Measurements from ENCODE around the gene CCDC71.
A peak's percentile ranks its signal among the peaks of the same experiment; 100 is the strongest.

CCDC71 gene

DNA sequence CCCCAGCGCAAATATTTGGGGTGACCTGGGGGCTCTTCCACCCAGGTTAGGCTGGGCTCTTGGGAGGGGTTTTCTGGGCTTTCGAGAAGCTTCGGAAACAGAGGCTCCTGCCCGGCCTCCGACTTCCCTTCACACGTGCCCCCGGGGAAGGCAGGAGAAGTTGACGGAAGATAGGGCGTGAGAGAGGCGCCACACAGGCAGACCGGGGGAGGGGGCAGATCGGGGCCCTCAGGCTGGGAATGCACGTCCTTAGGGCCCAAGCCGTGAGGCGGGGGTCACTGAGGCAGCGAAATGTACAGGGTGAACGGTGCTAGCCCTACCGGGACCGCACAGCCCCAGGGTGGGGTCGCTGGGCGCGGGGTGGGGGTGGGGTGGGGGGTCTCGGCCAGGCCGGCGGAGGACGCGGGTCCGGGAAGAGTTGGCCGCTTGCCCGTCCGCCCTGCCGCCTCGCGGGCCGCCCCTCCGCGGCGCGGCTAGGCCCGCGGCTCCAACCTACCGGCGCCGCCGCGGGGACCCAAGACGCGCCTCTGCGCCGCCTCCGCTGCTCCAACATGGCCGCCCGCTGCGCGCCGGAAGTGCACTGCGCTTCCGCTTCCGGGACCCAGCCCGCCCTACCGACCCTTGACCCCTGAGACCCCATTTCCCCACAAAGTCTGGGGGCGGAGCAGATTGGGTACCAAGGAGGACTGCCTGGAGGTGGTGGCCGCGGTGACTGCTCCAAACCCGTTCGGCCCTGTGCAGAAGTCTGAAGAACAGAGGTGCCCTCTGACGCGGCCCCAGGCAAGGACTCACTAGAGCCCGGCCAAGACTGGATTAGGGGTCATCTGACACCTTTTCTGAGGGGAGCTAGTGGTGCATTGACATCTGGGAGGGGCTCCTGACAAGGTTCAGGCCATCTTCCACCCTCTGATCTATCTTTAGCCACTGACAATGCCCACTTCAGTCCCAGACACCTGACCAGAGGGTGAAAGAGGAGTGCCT lies at the start of gene CCDC71:
Gene CCDC71, minus strand, starts transcription at position 561 of the 981 bp plus-strand sequence. CDS start 2,123 bp downstream, outside the sequence.
- DNase-seq (ENCODE audit: low read depth in 2 of 2): peak; percentile 47 to 59

DNA sequence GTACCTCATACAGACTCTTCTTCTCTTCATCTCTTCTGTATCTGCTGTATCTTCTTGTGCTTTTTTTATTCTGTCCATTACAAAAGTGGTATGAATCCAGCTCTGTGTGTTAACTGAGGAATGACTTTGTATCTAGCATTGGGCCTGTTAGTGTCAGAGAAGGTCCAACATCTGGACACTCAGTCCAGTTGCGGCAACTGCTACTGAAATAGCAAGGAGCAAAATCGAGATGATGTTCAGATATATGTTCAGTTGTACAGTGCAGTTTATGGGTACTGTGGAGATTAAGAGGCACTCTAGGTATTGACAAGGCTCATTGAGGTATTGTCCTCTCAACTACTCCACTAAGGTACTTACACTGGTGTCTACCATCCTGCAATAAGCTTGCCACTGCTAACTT lies 47.9 kb upstream of the CCDC71 start:
- no peak for DNase-seq (ENCODE audit: low read depth in 2 of 2)

DNA sequence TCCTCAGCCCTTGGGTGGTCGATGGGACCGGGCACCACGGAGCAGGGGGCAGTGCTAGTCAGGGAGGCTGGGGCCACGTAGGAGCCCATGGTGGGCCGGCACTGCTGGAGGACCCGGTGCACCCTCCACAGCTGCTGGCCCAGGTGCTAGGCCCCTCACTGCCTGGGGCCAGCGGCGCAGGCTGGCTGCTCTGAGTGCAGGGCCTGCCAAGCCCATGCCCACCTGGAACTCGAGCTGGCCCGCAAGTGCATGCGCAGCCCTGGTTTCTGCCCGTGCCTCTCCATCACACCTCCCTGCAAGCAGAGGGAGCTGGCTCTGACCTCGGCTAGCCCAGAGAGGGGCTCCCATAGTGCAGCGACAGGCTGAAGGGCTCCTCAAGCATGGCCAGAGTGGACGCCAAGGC lies 47.4 kb upstream of the CCDC71 start:
- no peak for DNase-seq (ENCODE audit: low read depth in 2 of 2)

DNA sequence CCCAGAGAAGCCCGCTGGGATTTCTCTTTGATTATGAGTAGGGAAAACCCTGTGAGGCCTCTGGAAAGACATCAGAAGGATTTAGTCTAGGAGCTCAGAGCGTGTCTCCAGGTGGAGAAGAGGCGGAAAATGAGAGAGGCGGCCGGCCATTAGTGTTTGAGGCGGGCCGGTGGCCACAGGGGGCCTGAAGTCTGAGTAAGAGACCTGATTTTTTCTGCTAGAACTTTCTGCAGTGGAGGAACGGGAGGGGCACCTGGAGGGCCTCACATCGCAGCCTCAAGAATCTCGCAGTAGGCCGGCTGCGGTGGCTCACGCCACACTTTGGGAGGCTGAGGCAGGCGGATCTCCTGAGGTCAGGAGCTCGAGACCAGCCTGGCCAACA lies 33.8 kb upstream of the CCDC71 start:
- DNase-seq (ENCODE audit: low read depth in 2 of 2): no peak

DNA sequence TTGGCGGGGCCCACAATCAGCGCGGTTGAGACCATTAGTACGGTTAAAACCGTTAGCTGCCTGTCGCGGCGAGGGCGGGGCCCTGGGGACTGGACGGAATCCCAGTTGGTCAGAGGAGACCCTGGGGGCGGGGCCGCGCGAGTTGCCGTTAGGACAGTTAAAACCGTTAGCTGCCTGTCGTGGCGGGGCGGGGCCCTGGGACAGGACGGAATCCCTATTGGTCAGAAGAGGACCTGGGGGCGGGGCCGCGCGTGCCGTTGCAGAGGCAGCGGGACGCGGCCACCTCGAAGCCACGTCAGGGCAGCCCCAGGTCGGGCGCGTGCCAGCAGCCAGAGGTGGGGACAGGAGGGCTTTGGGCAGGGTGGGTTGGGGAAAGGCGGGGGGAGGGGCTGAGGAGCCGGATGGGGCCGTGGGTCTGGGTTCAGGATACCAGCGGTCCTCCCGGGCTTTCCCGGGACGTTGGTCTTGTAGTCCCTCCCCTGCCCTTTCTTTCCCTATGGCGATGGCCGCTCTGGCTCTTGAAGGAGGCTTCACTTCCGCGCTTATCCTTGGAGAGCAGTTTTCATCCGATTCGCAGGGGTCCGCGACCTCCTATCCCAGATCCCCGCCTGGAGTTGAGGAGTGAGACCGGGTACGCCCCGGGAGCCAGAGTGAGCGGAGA lies 33.2 kb upstream of the CCDC71 start:
- no peak for DNase-seq (ENCODE audit: low read depth in 2 of 2)

DNA sequence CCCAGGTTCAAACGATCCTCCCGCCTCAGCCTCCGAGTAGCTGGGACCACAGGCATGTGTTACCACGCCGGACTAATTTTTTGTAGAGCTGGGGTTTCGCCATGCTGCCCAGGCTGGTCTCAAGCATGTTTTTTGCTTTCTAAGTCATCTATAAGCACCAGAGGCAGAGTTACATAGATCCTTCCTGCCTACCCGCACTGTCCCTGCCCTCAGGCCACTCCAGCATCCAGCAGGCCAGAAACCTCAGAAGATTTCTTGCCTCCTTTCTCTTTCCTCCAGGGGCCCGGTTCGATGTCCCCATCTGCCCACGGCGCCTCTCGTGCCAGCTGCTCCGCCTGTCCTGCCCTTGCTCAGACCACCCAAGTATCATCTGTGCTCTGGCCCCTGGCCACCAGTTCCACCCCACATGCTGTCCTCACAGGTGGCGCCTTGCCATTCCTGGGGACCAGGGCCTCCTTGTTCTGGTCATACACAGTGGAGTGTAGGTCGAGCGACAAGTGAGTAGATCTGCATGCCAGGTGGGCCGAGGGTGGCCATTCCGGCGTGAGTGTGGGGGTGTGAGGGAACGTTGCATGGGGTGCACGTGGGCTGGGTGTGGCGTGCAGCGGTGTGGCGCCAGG lies 32.6 kb upstream of the CCDC71 start:
- DNase-seq (ENCODE audit: low read depth in 2 of 2): no peak

DNA sequence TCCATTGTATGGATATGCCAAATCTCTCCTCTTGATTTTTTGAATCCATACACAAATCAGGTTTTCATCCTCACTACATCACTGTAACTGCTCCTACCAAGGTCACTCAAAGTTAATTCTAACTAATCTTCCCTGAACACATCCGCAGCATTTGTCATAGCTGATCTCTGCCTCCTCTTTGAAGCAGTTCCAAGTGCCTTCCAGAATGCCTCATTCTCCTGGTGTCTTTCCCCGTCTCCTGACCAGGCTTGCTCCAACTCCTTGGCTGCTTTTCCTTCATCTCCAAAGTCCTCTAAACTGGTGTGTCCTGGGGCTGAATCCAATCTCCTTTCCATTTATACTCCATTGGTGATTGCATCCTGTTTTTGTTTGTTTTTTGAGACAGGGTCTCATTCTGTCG lies 32.0 kb upstream of the CCDC71 start:
- DNase-seq (ENCODE audit: low read depth in 2 of 2): no peak

DNA sequence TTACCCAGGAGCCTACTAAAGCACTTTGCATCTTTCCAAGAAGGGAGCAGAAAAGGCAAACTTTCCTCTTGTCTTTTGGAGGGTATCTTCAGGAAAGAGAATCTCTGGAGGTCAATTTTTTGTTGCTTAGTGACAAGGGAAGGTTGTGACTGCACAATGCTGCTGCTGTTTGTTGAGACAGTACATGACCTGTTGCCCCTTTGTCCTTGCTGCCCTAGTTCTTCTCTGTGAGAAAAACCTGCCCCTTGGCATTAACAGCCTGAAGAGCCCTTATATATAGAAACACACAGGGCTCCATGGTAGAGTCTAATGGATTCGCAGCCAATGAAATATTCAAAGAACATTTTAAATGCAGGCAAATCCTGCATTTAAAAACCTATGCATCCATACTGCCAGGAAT lies 25.6 kb upstream of the CCDC71 start:
- DNase-seq (ENCODE audit: low read depth in 2 of 2): no peak

DNA sequence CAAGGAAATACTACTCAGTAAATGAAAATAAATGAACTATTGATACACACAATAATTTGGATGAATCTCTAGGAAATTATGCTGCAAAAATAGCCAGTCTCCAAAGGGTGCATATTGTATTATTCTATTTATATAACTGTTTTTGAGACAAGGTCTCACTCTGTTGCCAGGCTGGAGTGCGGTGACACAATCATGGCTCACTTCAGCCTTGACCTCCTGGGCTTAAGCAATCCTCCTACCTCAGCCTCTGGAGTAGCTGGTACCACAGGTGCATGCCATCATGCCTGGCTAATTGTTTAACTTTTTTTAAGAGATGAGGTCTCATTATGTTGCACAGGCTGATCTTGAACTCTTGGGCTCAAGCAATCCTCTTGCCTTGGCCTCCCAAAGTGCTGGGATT lies 17.7 kb upstream of the CCDC71 start:
- no peak for DNase-seq (ENCODE audit: low read depth in 2 of 2)

DNA sequence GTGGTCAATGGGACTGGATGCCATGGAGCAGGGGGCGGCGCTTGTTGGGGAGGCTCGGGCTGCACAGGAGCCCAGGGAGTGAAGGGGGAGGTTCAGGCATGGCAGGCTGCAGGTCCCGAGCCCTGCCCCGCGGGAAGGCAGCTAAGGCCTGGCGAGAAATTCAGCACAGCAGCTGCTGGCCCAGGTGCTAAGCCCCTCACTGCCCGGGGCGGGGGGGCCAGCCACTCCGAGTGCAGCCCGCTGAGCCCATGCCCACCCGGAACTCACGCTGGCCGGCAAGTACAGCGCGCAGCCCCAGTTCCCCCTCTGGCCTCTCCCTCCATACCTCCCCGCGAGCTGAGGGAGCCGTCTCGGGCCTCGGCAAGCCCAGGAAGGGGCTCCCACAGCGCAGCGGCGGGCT lies 16.6 kb upstream of the CCDC71 start:
- no peak for DNase-seq (ENCODE audit: low read depth in 2 of 2)

DNA sequence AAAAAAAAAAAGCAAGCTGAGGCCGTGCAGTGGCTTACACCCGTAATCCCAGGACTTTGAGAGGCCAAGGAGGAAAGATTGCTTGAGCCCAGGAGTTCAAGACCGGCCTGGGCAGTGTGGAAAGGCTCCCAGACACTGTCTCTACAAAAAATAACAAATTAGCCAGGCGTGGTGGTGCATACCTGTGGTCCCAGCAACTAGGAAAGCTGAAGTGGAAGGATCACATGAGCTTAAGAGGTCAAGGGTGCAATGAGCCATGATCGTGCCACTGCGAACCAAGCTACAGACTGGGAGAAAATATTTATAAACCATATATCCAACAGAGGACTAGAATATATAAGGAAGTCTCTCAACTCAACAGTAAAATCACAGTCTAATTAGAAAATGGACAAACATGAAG lies 15.2 kb upstream of the CCDC71 start:
- no peak for DNase-seq (ENCODE audit: low read depth in 2 of 2)

DNA sequence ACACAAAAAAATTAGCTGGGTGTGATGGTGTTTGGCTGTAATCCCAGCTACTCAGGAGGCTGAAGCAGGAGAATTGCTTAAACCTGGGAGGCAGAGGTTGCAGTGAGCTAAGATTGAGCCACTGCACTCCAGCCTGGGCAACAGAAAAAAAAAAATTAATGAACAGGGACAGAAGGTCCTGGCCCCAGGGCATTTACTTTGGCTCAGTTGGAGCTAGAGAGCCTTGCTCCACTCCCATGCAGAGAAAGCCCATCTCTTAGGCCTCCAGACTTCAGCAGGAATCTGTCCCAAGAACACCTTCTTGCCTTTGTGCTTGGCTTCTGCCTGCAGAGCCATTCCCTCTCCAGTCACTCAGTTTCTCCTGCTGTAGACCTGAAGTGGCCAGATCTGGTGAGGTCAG lies 14.0 kb upstream of the CCDC71 start:
- DNase-seq (ENCODE audit: low read depth in 2 of 2): no peak

DNA sequence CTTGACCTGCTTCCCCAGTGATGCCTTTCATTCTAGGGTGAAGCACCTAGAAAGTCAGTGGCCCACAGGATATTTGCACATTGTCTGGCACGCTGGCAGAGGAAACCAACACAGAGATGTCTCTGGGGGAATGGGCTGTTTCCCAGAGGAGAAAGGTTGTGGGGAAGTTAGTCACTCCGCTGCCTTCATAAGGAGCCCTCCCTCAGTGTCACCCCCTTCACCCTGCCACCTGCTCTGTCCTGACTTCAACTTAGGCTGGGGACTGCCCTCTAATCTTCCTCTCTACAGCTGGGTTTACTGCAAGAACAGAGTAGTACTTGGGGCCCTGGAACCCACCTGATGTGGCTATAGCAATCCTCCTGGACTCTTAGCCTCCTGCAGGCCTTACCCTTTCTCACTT lies 10.9 kb upstream of the CCDC71 start:
- DNase-seq (ENCODE audit: low read depth in 2 of 2): no peak

DNA sequence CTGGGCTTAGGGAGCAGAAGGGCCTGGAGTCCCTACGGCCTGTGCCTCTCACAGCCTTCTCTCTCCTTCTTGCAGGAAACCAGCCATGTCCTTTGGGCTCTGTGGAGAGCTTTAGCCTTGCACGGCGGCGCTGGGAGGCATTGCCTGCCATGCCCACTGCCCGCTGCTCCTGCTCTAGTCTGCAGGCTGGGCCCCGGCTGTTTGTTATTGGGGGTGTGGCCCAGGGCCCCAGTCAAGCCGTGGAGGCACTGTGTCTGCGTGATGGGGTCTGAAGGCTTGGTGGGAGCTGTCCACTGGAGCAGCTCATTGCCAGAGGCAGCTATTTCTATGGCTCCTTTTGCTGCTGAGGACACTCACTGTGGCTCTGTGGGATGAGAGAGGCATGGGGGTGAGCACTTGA lies 9.4 kb upstream of the CCDC71 start:
- DNase-seq (ENCODE audit: low read depth in 2 of 2): no peak

DNA sequence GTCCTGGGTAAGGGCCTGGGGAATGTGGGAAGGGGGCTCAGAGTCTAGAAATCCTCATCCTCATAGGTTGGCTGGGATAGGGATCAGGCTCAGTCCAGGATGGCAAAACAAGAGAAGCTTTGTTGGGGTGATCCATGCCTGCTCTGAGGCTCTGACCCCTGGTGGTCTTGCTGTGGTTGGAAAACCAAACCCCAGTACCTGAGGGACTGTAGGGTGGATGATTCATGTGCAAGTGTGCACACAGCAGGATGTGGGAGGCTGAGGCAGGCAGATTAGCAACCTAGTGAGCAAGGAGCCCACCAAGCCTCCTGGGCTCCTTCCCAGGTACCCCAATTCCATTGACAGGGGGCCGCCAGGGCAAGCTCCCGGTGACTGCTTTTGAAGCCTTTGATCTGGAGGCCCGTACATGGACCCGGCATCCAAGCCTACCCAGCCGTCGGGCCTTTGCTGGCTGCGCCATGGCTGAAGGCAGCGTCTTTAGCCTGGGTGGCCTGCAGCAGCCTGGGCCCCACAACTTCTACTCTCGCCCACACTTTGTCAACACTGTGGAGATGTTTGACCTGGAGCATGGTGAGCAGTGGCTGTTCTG lies 8.4 kb upstream of the CCDC71 start:
- no peak for DNase-seq (ENCODE audit: low read depth in 2 of 2)

DNA sequence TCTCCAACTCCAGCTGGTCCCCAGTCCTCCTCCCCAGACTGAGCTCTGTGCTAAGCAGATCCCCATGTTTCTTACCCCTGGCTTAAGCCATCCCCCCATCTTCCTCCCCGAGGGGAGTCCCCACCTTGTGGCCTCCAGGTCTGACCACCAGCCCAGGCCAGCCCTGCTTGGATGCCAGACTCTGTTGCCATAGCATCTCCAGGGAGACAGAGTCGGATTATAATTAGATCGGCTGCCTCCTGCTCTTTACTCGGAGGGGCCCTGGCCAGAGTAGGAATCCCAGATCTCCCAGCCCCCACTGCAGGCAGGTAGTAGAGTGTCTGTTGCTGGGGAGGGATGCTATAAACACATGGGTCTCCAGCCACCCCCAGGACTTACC lies 7.7 kb upstream of the CCDC71 start:
- no peak for DNase-seq (ENCODE audit: low read depth in 2 of 2)

DNA sequence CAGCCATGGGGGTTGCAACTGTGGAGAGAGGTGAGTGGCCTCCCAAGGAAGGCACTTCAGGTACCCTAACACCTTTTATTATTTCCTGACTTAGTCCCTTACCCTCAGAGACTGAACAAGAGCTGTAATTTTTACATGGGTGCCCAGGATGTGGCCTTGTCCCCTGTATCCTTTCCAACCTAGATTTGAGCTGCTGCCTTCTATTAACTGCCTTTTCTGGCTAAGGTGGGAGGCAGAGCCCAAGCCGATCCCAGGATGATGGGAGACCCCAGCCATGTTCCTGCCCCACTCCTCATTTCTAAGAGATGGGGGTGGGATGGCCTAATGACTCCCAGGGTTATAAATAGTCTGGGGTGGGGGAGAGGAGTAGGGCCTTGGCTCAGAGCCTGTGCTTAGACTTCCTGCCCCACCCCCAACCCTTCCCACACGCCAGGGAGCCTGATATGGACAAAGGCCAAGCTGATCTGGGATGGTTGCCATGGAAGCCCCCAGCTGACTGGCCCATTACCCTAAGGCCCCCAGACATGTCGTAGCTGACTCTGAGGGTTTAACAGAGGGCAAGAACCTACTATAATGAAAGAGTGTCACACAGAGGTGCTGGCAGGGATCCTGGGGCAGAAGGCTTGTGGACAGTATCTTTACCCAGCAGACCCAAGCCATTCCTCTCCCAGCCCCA lies 7.1 kb upstream of the CCDC71 start:
- no peak for DNase-seq (ENCODE audit: low read depth in 2 of 2)

DNA sequence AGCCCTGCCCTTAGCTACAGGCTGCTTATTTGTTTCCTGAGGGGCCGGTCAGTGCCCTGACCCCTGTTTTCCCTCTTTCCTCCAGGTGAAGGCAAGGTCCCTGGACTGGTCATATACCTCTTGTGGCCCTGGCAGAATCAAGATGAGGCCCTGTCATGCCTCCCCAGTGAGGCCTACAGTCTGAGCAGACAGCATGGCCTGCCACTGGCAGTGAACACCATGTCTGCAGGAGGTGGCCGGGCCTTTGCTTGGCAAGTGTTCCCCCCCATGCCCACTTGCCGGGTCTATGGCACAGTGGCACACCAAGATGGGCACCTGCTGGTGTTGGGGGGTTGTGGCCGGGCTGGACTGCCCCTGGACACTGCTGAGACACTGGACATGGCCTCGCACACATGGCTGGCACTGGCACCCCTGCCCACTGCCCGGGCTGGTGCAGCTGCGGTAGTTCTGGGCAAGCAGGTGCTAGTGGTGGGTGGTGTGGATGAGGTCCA lies 6.5 kb upstream of the CCDC71 start:
- no peak for DNase-seq (ENCODE audit: low read depth in 2 of 2)

DNA sequence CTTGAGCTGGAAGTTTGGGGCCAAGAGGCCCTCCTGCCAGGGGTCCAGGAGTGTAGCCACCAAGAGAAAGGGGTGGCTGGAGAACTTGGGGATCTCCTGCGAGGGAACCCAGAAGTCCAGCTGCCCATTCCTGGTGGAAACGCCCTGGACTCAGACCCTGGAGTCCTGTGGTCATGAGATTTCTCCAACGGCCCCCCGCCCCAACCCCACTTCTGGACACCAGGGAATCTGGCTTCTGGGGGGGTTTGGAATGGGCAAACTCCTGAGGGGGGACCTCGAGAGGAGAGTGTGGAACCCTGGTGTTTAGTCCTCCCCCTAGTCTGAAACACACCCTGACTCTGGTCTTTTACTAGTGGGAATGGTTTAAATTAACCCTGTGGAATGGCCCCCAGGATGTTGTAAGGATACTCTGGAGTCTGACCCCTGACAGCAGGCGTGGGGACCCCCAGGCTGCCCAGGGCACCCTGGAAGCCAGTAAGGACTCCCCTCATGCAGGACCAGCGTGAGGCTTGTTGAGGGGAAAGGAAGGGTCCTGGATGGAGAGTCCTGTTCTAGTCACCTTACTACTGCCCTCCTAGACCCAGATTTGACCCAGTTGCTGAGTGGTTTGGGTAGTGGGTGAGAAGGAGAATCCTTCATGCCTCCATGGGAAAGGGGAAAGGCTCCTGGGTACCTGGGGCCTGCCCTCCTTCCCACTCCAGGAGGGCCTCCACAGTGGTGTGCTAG lies 5.8 kb upstream of the CCDC71 start:
- no peak for DNase-seq (ENCODE audit: low read depth in 2 of 2)

DNA sequence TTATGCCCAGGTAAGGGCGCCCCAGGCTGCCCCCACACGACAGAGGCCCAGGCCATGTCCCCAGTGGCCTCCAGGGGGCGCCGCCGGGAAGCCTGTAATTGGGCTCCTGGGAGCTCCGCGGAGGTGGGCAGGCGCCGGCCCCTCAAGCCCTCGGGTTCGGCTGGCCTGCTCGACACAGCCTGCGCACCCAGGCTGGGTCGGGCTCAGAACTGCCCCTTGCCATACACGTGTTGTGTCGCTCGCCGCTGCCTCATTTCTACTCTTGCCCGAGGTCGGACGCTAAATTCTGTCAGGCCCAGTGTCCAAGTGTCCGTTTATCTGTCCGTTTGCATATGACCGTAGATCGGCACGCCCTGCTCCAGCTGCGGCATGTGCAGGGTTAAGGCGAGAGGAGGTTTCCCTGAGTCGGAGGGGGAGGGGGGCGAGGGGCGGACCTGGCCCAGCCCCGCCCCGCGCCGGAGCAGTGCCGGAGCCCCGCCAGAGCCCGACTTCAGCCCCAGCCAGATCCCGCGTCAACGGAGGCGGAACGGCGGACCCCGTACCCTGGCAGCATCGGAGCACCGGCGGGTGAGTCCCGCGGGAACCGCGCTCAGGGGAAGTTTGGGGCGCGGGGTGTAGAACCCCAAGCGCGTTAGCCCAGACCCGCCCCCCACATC lies 5.1 kb upstream of the CCDC71 start, which contains the start of gene KLHDC8B:
Gene KLHDC8B, plus strand, starts transcription at position 480 of the 656 bp plus-strand sequence. CDS start 1,172 bp downstream, outside the sequence.
- DNase-seq (ENCODE audit: low read depth in 2 of 2): peak; percentile 59 to 70

Data from stimulated activated CD8-positive, alpha-beta memory T cell treated with anti-CD3 and anti-CD28 coated beads, Interleukin-2, amount 100 ng/mL, for 1 hour (primary cell).